GM23338 (cell line): ENCODE data around the gene GLYATL1B. TPM values are rescaled to one million over a fixed set of nuclear protein-coding genes. Genes with fewer than 3 reads are reported as not detected.

Source experiments
- ATAC-seq: fragments of 200-7000 bp; cut with Tn5 transposase; 3 replicates; pipeline ENCODE4 v1.9.1; 2020
- DNase-seq: peaks from one replicate; pipeline ENCODE4 v3.0.0-alpha.2; 2015; ENCODE audit warnings: low spot score
- H2AFZ ChIP-seq: fragments of 200-600 bp; sonication (generic); 2 replicates; pipeline ENCODE4 v1.8.0; 2016; ENCODE audit warnings: antibody characterized with exemption, mild to moderate bottlenecking, moderate library complexity
- H3F3A ChIP-seq: fragments of 200-600 bp; sonication (generic); replicated peaks from 2 replicates; pipeline ENCODE4 v1.8.0; 2017; ENCODE audit warnings: antibody characterized with exemption, mixed run types, low read depth
- H3K27ac ChIP-seq: fragments of 200-600 bp; sonication (generic); 2 replicates; pipeline ENCODE4 v1.6.1; 2016; ENCODE audit warnings: low read depth
- H3K27me3 ChIP-seq: fragments of 200-600 bp; sonication (generic); 2 replicates; pipeline ENCODE4 v1.8.0; 2016; ENCODE audit warnings: mild to moderate bottlenecking, mixed run types, moderate library complexity; ENCODE audit not compliant: insufficient read depth
- H3K36me3 ChIP-seq: fragments of 200-600 bp; sonication (generic); 2 replicates; pipeline ENCODE4 v1.8.0; 2016; ENCODE audit warnings: mild to moderate bottlenecking; ENCODE audit not compliant: insufficient read depth
- H3K4me1 ChIP-seq: fragments of 200-600 bp; sonication (generic); 2 replicates; pipeline ENCODE4 v1.8.0; 2016; ENCODE audit warnings: mild to moderate bottlenecking, moderate library complexity; ENCODE audit not compliant: insufficient read depth
- H3K4me2 ChIP-seq: fragments of 200-600 bp; sonication (generic); 2 replicates; pipeline ENCODE4 v1.7.1; 2017; ENCODE audit warnings: mixed run types
- H3K4me3 ChIP-seq: fragments of 200-600 bp; sonication (generic); 2 replicates; pipeline ENCODE4 v1.6.1; 2016; ENCODE audit warnings: mixed run types
- H3K79me2 ChIP-seq: fragments of 200-600 bp; sonication (generic); replicated peaks from 2 replicates; pipeline ENCODE4 v1.8.0; 2017; ENCODE audit warnings: mild to moderate bottlenecking; ENCODE audit not compliant: insufficient read depth
- H3K9me2 ChIP-seq: fragments of 200-600 bp; sonication (generic); 2 replicates; pipeline ENCODE4 v1.8.0; 2017; ENCODE audit not compliant: insufficient read depth
- H4K20me1 ChIP-seq: fragments of 200-600 bp; sonication (generic); replicated peaks from 2 replicates; pipeline ENCODE4 v1.8.0; 2017; ENCODE audit warnings: mild to moderate bottlenecking; ENCODE audit not compliant: insufficient read depth
- H3K27ac Mint-ChIP-seq: 2 replicates; pipeline ENCODE4 v1.8.0; 2020; ENCODE audit warnings: inconsistent platforms, mild to moderate bottlenecking, moderate library complexity, mixed read lengths
- H3K27me3 Mint-ChIP-seq: 3 replicates; pipeline ENCODE4 v1.8.0; 2022; ENCODE audit warnings: low read depth, mild to moderate bottlenecking, moderate library complexity, mixed read lengths, inconsistent platforms; ENCODE audit not compliant: insufficient read depth, poor library complexity
- H3K36me3 Mint-ChIP-seq: 3 replicates; pipeline ENCODE4 v1.8.0; 2021; ENCODE audit warnings: low read depth, mild to moderate bottlenecking, inconsistent platforms, moderate library complexity, mixed read lengths
- H3K4me1 Mint-ChIP-seq: 3 replicates; pipeline ENCODE4 v1.8.0; 2020; ENCODE audit warnings: mild to moderate bottlenecking, inconsistent platforms, mixed read lengths
- H3K4me3 Mint-ChIP-seq: 3 replicates; pipeline ENCODE4 v1.8.0; 2021; ENCODE audit warnings: moderate library complexity, mild to moderate bottlenecking, inconsistent platforms, mixed read lengths
- H3K9me3 Mint-ChIP-seq: 3 replicates; pipeline ENCODE4 v1.8.0; 2020; ENCODE audit warnings: moderate library complexity, mild to moderate bottlenecking, inconsistent platforms, mixed read lengths
- CREB1 ChIP-seq: fragments of 250-450 bp; sonication (Bioruptor Pico); IDR thresholded peaks from 2 replicates; pipeline ENCODE4 v1.5.0; 2020; ENCODE audit warnings: low read depth, mild to moderate bottlenecking, moderate library complexity
- CTCF ChIP-seq, 2 experiments: fragments of 200-600 bp in 1 of 2; sonication (generic) in 1 of 2; conservative IDR thresholded peaks; 2 replicates each; pipeline versions ENCODE4 v1.5.1 to v1.6.1; 2016 to 2017; ENCODE audit warnings: antibody characterized with exemption in 2 of 2, low read depth in 2 of 2, mild to moderate bottlenecking in 2 of 2, moderate library complexity in 1 of 2
- EZH2 ChIP-seq: fragments of 200-600 bp; sonication (generic); IDR thresholded peaks from one replicate; pipeline ENCODE4 v1.8.0; 2017; ENCODE audit warnings: antibody characterized with exemption, mild to moderate bottlenecking, low read depth; ENCODE audit not compliant: unreplicated experiment
- EZH2phosphoT487 ChIP-seq: fragments of 200-600 bp; sonication (generic); IDR thresholded peaks from one replicate; pipeline ENCODE4 v1.8.1; 2018; ENCODE audit warnings: antibody characterized with exemption; ENCODE audit not compliant: unreplicated experiment
- JUNB ChIP-seq: IDR thresholded peaks from one replicate; pipeline ENCODE4 v1.6.1; 2016; ENCODE audit warnings: antibody characterized with exemption; ENCODE audit not compliant: unreplicated experiment
- NANOG ChIP-seq: IDR thresholded peaks from 2 replicates; pipeline ENCODE4 v1.6.1; 2016; ENCODE audit warnings: antibody characterized with exemption, borderline replicate concordance
- POLR2AphosphoS5 ChIP-seq: IDR thresholded peaks from 2 replicates; pipeline ENCODE4 v1.6.1; 2016; ENCODE audit warnings: antibody characterized with exemption, low read depth
- REST ChIP-seq: IDR thresholded peaks from one replicate; pipeline ENCODE4 v1.6.1; 2018; ENCODE audit warnings: antibody characterized with exemption; ENCODE audit not compliant: unreplicated experiment
- STAT1 ChIP-seq: IDR thresholded peaks from one replicate; pipeline ENCODE4 v1.6.1; 2016; ENCODE audit warnings: antibody characterized with exemption; ENCODE audit not compliant: unreplicated experiment
- ZNF114 ChIP-seq: fragments of 250-450 bp; sonication (Bioruptor Pico); IDR thresholded peaks from 2 replicates; pipeline ENCODE4 v1.5.0; 2020; ENCODE audit warnings: mild to moderate bottlenecking, moderate library complexity
- ZNF331 ChIP-seq: fragments of 250-450 bp; sonication (Bioruptor Pico); IDR thresholded peaks from 2 replicates; pipeline ENCODE4 v1.5.0; 2020; ENCODE audit warnings: low read depth, mild to moderate bottlenecking, moderate library complexity
- ZNF462 ChIP-seq: fragments of 250-450 bp; sonication (Bioruptor Pico); IDR thresholded peaks from 2 replicates; pipeline ENCODE4 v1.5.0; 2020; ENCODE audit warnings: mild to moderate bottlenecking, moderate library complexity
- polyA plus RNA-seq: library from polyadenylated mRNA; unstranded; fragments of >200 nt; fragmentation: Nextera tagmentation; extraction: Ambion mirVana; gene quantifications from 2 replicates; pipeline ENCODE4 v1.2.1, GENCODE V29; 2016
- total RNA-seq: library from RNA; depleted of rRNA; stranded (reverse); fragments of >200 nt; shearing (Covaris generic); gene quantifications from 2 replicates; pipeline ENCODE4 v1.2.3, GENCODE V29; 2014
- TF ChIP-seq, protein P1 (sequence below): IDR thresholded peaks from 2 replicates; pipeline ENCODE4 v1.6.1; 2016; ENCODE audit warnings: antibody characterized with exemption

Gene GLYATL1B
- total and polyA plus RNA-seq, 2 experiments from 2014 or later, result 0.27 to 0.90 TPM

DNA sequence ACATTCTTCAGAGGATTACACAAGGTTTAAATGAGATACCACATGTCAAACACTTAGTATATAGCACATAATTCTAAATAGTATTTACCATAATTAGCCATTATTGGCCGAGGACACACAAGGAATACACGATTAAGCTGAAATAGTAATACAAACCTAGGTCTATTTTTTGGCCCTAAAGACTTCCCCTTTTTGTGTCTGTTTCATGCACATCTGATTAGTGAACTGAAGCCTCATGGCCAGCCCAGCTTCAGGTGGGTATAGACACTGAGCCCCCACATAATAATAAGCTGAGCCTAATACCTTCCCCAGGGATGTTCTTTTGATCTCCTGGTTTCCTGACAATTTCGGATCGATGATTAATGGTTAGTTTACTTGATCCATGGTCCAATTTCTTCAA, 2.1 kb downstream of the GLYATL1B start:
- no peak overlapping the region for H3K27ac Mint-ChIP-seq
- no peak overlapping the region for H3K4me3 Mint-ChIP-seq
- H3K27ac ChIP-seq, result no peak overlapping the region
- no peaks in the 10 kb centered on the region for H3K36me3 Mint-ChIP-seq
- H3K27me3 Mint-ChIP-seq, result peaks cover 3% of the 10 kb centered on the region
- no peak overlapping the region for H3K4me2 ChIP-seq
- TF ChIP-seq ZNF462 (CRISPR knock-in tag), result no peak
- TF ChIP-seq REST, result no peak
- TF ChIP-seq, protein P1, sequence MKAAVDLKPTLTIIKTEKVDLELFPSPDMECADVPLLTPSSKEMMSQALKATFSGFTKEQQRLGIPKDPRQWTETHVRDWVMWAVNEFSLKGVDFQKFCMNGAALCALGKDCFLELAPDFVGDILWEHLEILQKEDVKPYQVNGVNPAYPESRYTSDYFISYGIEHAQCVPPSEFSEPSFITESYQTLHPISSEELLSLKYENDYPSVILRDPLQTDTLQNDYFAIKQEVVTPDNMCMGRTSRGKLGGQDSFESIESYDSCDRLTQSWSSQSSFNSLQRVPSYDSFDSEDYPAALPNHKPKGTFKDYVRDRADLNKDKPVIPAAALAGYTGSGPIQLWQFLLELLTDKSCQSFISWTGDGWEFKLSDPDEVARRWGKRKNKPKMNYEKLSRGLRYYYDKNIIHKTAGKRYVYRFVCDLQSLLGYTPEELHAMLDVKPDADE, result no peak
- no peak for TF ChIP-seq NANOG
- TF ChIP-seq CREB1 (CRISPR knock-in tag), result no peak
- no peak for TF ChIP-seq EZH2phosphoT487
- no peak for TF ChIP-seq ZNF331 (CRISPR knock-in tag)
- TF ChIP-seq ZNF114 (CRISPR knock-in tag), result no peak
- no peak for TF ChIP-seq CTCF (conservative IDR thresholded peaks at IDR 0.05; ENCODE audit: low read depth in 2 of 2)
- TF ChIP-seq JUNB, result no peak
- TF ChIP-seq POLR2AphosphoS5, result no peak
- TF ChIP-seq STAT1, result no peak
- no peak for TF ChIP-seq EZH2
- H3K27me3 ChIP-seq, result no peaks in the 10 kb centered on the region
- no peaks in the 10 kb centered on the region for H3K79me2 ChIP-seq
- ATAC-seq (no peak), DNase-seq (no peak)
- no peaks in the 10 kb centered on the region for H3F3A ChIP-seq
- H3K36me3 ChIP-seq, result no peaks in the 10 kb centered on the region
- no peaks in the 10 kb centered on the region for H3K9me3 Mint-ChIP-seq
- H3K4me3 ChIP-seq, result no peak overlapping the region
- peaks cover 8% of the 10 kb centered on the region; the same call in 2 of the 3 replicates for H3K4me1 Mint-ChIP-seq
- peaks cover 12% of the 10 kb centered on the region for H3K4me1 ChIP-seq
- H2AFZ ChIP-seq, result no peak overlapping the region
- H4K20me1 ChIP-seq, result no peaks in the 10 kb centered on the region
- 0 out of 2 replicates have a peak, but pooled peaks cover 4% of the 10 kb centered on the region for H3K9me2 ChIP-seq
